LHCN-M2 (cell line): Measurements from ENCODE around the gene CD300LG. TPM values are rescaled to one million over a fixed set of nuclear protein-coding genes. Genes with fewer than 3 reads are reported as not detected.
"Not testable (repeated sequence)": the region's sequence is repeated elsewhere in the genome, so short reads cannot be mapped to it uniquely, and the experiment has no call there.

Experiments used
- DNase-seq: peaks from one replicate; pipeline ENCODE4 v3.0.0-alpha.2; 2012; ENCODE audit warnings: low read depth
- total RNA-seq: library from RNA; depleted of rRNA; stranded (reverse); fragments of >200 nt; gene quantifications from 2 replicates; pipeline ENCODE4 v1.2.3, GENCODE V29; 2014

Gene CD300LG
- total RNA-seq, 1 experiment from 2014 or later = not detected

GRCh38 chr17:43877451-43878155 lies 30.6 kb downstream of the CD300LG start:
- no peak for DNase-seq

GRCh38 chr17:43878260-43879175 lies 31.5 kb downstream of the CD300LG start:
- peak; percentile 76 for DNase-seq

DNA sequence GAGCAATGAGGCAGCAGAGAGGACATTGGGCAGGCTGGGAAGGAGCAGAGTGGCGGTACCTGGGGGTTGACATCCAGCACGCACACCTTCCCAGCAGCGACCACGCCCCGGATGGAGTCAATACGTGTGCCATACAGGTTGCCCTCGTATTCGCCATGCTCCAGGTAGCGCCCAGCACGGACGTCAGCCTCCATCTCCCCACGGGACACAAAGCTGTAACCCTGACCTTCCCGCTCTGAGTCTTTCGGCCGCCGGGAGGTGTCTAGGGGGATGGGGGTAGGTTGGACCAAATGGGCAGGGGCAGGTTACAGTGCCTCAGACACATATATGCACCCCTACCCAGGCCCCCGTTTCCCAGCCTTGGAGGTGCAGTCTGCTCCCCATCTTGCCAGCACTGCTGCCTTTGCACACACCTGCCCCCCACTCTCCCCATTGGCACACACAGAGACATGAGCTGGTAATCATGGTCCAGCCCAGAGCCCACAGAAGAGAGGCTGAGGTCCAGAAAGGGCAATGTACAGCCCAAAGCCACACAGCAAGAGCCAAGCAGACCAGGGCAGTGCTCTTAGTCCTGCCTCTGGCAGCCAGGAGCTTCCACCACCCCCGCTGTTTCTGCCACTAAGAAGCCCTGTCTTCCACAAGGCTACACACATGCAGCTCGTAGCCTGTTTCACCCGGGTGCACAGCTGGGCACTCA lies 32.9 kb downstream of the CD300LG start:
- no peak for DNase-seq

DNA sequence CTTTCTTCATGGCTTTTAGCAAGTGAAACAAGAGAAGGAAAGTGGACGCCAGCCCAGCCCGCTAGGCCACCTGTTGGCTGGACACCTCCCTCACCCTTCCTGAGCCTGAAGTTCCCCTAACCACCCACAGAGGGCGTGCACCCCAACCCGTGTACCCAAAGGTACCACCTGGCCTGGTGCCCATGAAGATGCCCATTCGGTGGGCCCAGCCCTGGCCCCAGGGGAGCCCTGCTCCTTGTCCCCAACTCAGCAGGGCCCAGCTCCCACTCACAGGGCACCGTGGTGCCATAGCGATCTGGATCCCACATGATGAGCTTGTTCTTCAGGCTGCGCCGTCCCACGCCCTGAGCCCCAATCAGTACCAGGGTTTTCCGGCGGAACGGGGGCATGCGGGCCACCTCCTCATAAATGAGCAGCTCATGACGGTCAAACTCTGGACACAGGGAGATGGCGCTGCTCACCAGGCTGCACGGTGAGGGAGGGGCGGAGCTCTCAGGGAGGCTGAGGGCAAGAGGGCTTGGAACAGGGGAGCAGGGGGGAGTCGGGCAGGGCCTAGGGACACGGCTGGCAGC lies 33.5 kb downstream of the CD300LG start:
- DNase-seq = peak; percentile 49

DNA sequence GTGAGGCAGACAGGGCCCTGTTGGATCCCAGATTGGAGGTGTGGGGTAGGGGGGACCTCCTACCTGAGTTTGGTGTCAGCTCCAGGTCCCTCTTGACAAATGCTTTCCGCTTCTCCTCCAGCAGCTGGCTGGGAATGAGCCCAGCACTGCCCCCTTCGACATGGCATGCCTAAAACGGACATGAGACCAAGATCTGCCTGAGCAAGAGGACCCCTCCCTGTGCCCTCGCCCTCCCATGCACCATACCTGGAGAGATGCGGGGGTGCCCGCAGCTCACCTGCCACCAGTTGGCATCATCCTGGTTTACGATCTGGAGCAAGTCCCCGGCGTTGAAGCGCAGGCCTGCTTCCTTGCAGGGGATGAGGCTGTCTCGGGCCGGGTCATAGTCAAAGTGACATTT lies 34.2 kb downstream of the CD300LG start:
- no peak for DNase-seq

GRCh38 chr17:43881758-43882505 lies 35.0 kb downstream of the CD300LG start:
- no peak for DNase-seq

- no peak for DNase-seq
Measured at GRCh38 chr17:43882761-43883415, 35.9 kb downstream of the CD300LG start.

GRCh38 chr17:43888548-43888947 lies 41.6 kb downstream of the CD300LG start:
- DNase-seq = no peak

- DNase-seq = no peak
Measured at GRCh38 chr17:43890240-43890639, 43.3 kb downstream of the CD300LG start.

DNA sequence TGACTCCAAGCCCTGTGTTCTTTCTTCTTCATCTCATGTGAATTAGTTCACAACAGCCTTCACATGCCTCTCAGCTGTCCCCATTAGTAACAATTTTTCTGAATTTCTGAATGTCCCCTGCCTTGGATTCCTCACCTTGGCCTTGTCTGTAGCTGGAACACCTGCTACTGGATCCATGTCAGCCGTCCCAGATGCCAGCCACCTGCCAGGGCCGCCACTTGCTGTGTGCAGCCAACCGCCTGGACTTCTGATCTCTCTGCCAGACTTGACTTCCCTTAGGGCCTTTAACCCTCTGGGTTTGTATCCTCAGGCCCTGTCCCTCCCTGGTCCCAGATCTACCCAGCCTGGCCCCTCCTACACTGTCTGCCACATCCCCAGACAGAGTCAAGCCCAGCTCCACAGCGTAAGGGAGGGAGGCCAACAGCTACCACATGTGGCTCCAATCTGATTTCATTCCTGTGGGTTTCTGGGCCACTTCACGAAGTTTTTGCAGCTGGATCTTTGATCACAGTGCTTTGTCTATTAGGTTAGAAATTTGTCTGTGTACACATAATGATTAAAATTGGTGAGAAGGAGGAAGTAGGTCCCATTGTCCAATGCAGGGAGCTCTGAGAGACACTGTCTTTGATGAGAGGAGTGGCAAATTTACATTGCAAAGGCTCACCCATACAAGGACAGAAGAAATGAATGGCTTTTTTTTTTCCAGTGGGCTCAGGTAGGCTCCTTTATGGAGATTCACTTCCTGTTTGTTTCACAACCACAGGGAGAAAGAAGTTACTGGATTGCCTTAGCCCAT lies 45.1 kb downstream of the CD300LG start:
- DNase-seq = no peak

GRCh38 chr17:43892647-43892952 lies 45.6 kb downstream of the CD300LG start:
- DNase-seq = no peak

- DNase-seq = not testable (repeated sequence)
Measured at GRCh38 chr17:43894494-43894893, 47.5 kb downstream of the CD300LG start.

DNA sequence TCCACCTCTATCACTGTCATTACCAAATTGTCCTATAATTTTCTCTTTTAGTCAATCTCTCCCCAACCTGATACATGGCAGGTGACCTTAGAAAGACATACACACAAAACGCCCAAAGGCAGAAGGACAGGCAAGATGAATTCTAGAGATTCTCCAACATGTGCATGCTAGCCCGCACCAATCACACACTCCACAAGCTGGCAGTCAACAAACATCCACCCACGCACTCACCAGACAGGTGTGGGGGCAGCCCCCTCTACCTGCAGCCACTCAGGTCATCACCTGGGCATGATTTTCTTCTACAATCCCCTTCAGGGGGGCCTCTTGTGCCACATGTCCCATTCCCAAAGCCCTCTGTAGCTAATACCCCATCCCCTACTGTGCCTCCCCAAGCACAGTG lies 50.9 kb downstream of the CD300LG start:
- no peak for DNase-seq

DNA sequence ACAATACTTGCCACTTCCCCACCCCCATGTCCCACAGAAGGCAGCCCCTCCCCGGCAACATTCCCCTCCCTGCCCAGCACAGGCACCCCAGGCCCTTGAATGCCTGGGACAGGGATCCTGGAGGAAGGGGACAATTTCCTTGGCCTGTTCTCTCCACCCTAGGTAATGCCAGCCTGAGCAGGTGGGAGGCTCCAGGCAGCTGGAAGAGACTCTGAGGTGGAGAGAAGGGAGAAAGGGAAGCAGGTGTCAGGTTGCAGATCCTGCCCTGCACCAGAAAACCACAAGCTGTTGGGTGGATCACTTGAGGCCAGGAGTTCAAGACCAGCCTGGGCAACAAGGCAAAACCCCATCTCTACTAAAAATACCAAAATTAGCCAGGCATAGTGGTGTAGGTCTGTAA lies 51.5 kb downstream of the CD300LG start:
- DNase-seq = no peak

DNA sequence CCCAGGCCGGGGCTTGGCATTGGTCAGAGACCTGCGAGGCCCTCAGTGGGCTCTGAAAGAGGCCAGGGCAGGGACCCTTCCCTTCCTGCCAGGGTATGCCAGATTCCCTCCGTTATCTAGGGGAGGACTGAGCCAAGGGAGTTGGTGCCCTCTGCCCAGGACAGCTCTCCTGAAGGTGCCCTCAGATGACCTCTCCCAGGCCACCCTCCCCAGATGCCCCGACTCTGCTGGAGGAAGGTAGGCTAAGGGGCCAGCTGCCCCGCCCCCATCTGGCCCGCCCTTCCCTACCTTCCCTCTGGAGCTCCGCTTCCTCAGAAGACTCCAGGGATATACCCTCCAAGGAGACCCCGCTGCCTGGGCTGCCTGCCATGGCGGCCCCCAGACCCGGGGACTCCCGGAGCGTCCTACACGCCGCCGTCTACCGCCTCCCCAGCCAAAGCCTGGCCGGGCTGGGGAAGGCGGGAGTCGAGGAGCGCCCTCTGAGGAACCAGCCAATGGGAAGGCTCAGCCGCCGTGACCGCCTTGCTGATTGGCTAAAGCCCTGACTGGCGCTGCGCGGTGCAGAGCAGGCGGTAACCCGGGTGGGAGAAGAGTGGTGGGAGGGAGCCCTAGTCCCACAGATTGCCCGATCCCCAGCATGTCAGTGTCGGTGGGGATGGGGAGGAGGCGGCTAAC lies 53.3 kb downstream of the CD300LG start:
- DNase-seq = peak; percentile 71

- no peak for DNase-seq
Measured at GRCh38 chr17:43900858-43901754, 54.1 kb downstream of the CD300LG start.

DNA sequence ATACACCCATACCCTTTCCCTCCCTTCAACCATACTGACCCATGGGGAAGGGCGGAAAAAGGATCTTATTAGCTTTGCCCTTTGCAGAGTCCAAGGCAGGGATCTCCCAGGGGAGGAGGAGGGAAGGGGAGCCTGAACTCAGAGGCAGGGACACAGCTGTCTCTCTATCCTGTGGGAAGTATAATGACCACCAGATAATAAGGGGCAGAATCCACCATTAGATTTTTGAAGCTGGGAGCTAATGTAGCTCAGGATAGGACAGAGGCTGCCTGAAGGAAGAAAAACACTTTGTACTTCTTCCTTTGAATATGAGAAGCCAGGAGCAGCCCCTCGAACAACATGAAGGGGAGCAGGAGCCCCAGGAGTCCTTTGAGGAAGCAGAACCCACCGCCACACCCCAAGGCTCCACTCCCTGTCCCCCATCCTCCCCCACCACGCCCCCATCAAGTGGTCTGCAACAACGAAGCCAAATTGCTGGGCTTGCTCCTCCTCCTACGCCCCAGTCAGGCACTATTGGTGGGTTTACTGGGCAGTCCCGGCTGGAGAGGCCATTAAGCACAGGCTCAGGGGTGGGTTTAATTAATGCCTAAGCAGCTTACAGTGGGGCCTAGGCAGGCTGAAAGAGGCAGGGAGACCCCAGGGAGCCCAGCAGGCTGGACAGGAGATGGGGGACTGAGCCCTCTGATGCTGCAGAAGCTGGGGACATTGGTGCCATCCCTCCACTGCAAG lies 55.0 kb downstream of the CD300LG start:
- DNase-seq = no peak
